Measurements from ENCODE around the gene HOXC5. TPM values are rescaled to one million over a fixed set of nuclear protein-coding genes. Genes with fewer than 3 reads are reported as not detected.
"Not testable (repeated sequence)": the region's sequence is repeated elsewhere in the genome, so short reads cannot be mapped to it uniquely, and the experiment has no call there.

Gene HOXC5
- total and polyA plus RNA-seq, 4 experiments from 2014 or later = not detected

- ChIA-PET CTCF (ENCODE audit: partially characterized antibody) (no interaction called here), POLR2A (ENCODE audit: partially characterized antibody) (no interaction called here)
- Histone ChIP-seq H3K4me3 (ENCODE audit: low read length in 2 of 2) (no peak overlapping the region), H3K27me3 (ENCODE audit: insufficient read depth, low read length) (no peaks in the 10 kb centered on the region), H3K27ac (ENCODE audit: low read depth, low read length) (no peak overlapping the region), H3K36me3 (ENCODE audit: insufficient read depth, low read length) (no peaks in the 10 kb centered on the region), H3K9me3 (ENCODE audit: control insufficient read depth in 1 of 2, low read length in 2 of 2) (no peaks in the 10 kb centered on the region), H3K4me1 (ENCODE audit: insufficient read depth, low read length) (no peaks in the 10 kb centered on the region)
- Mint-ChIP-seq H3K27me3 (peaks cover 10 to 20% of the 10 kb centered on the region in 2 donors), H3K4me1 (peaks cover 3 to 11% (median 5%) of the 10 kb centered on the region in 4 donors), H3K36me3 (no peaks in the 10 kb centered on the region), H3K4me3 (no peak overlapping the region), H3K27ac (no peak overlapping the region), H3K9me3 (no peaks in the 10 kb centered on the region)
- intact Hi-C loops (cut with micrococcal nuclease) = no loop called here
- DNase-seq = no peak
Observed at GRCh38 chr12:54075974-54076373, 43.1 kb downstream of the HOXC5 start.

GRCh38 chr12:54077843-54078242 is 45.0 kb downstream of the HOXC5 start:
- CTCF ChIA-PET (ENCODE audit: partially characterized antibody); H3K4me3 ChIP-seq (ENCODE audit: low read length in 2 of 2); H3K27ac ChIP-seq (ENCODE audit: low read depth, low read length); H3K9me3 Mint-ChIP-seq; H3K9me3 ChIP-seq (ENCODE audit: control insufficient read depth in 1 of 2, low read length in 2 of 2); POLR2A ChIA-PET (ENCODE audit: partially characterized antibody); intact Hi-C loops (cut with micrococcal nuclease); H3K4me1 ChIP-seq (ENCODE audit: insufficient read depth, low read length); H3K36me3 ChIP-seq (ENCODE audit: insufficient read depth, low read length); DNase-seq; H3K27me3 ChIP-seq (ENCODE audit: insufficient read depth, low read length); H3K4me3 Mint-ChIP-seq; H3K36me3 Mint-ChIP-seq: not testable (repeated sequence)
- Mint-ChIP-seq H3K27me3 (peaks cover 6 to 15% of the 10 kb centered on the region in 2 donors), H3K27ac (peak overlapping the region in 1 of 7 donors; percentile 30), H3K4me1 (peaks cover 13 to 28% (median 18%) of the 10 kb centered on the region in 4 donors)

- POLR2A ChIA-PET (ENCODE audit: partially characterized antibody); H3K27ac ChIP-seq (ENCODE audit: low read depth, low read length); DNase-seq; H3K9me3 ChIP-seq (ENCODE audit: control insufficient read depth in 1 of 2, low read length in 2 of 2); H3K36me3 ChIP-seq (ENCODE audit: insufficient read depth, low read length); intact Hi-C loops (cut with micrococcal nuclease); CTCF ChIA-PET (ENCODE audit: partially characterized antibody); H3K27me3 ChIP-seq (ENCODE audit: insufficient read depth, low read length); H3K9me3 Mint-ChIP-seq; H3K4me3 ChIP-seq (ENCODE audit: low read length in 2 of 2); H3K36me3 Mint-ChIP-seq: not testable (repeated sequence)
- peak overlapping the region in 1 of 8 donors; percentile 6 for H3K4me3 Mint-ChIP-seq
- H3K27me3 Mint-ChIP-seq = peaks cover 5 to 13% of the 10 kb centered on the region in 2 donors
- peaks cover 14 to 40% (median 23%) of the 10 kb centered on the region in 4 donors for H3K4me1 Mint-ChIP-seq
- peak overlapping the region in 3 of 7 donors; percentile 5 to 59 (median 58) for H3K27ac Mint-ChIP-seq
- peaks cover 10% of the 10 kb centered on the region for H3K4me1 ChIP-seq (ENCODE audit: insufficient read depth, low read length)
Observed at GRCh38 chr12:54079115-54079514, 46.3 kb downstream of the HOXC5 start.

- H3K9me3 Mint-ChIP-seq; POLR2A ChIA-PET (ENCODE audit: partially characterized antibody); H3K27ac ChIP-seq (ENCODE audit: low read depth, low read length); H3K4me3 ChIP-seq (ENCODE audit: low read length in 2 of 2); DNase-seq; intact Hi-C loops (cut with micrococcal nuclease); H3K27me3 ChIP-seq (ENCODE audit: insufficient read depth, low read length); H3K36me3 Mint-ChIP-seq; CTCF ChIA-PET (ENCODE audit: partially characterized antibody); H3K9me3 ChIP-seq (ENCODE audit: control insufficient read depth in 1 of 2, low read length in 2 of 2); H3K36me3 ChIP-seq (ENCODE audit: insufficient read depth, low read length): not testable (repeated sequence)
- H3K4me1 Mint-ChIP-seq = peaks cover 14 to 40% (median 23%) of the 10 kb centered on the region in 4 donors
- peaks cover 10% of the 10 kb centered on the region for H3K4me1 ChIP-seq (ENCODE audit: insufficient read depth, low read length)
- H3K27me3 Mint-ChIP-seq = peaks cover 3 to 14% of the 10 kb centered on the region in 2 donors
- peak overlapping the region in 6 of 7 donors; percentile 35 to 91 (median 90) for H3K27ac Mint-ChIP-seq
- peak overlapping the region in 1 of 8 donors; percentile 83 for H3K4me3 Mint-ChIP-seq
Observed at GRCh38 chr12:54080008-54080924, 47.4 kb downstream of the HOXC5 start.

- intact Hi-C loops (cut with micrococcal nuclease); POLR2A ChIA-PET (ENCODE audit: partially characterized antibody); H3K27me3 ChIP-seq (ENCODE audit: insufficient read depth, low read length); H3K9me3 Mint-ChIP-seq; H3K36me3 ChIP-seq (ENCODE audit: insufficient read depth, low read length); H3K36me3 Mint-ChIP-seq; CTCF ChIA-PET (ENCODE audit: partially characterized antibody); H3K4me3 ChIP-seq (ENCODE audit: low read length in 2 of 2); H3K9me3 ChIP-seq (ENCODE audit: control insufficient read depth in 1 of 2, low read length in 2 of 2): not testable (repeated sequence)
- Mint-ChIP-seq H3K27ac (peak overlapping the region; percentile 55 to 95 (median 91)), H3K27me3 (peaks cover 3 to 11% of the 10 kb centered on the region in 2 donors), H3K4me1 (peaks cover 14 to 40% (median 23%) of the 10 kb centered on the region in 4 donors), H3K4me3 (peak overlapping the region; percentile 75 to 90 (median 83))
- peak overlapping the region; percentile 21 for H3K27ac ChIP-seq (ENCODE audit: low read depth, low read length)
- peak; percentile 31 to 46 (median 37) for DNase-seq
- peaks cover 10% of the 10 kb centered on the region for H3K4me1 ChIP-seq (ENCODE audit: insufficient read depth, low read length)
Observed at GRCh38 chr12:54081053-54081514, 48.2 kb downstream of the HOXC5 start.

GRCh38 chr12:54081581-54082396 is 48.9 kb downstream of the HOXC5 start:
- H3K27me3 ChIP-seq (ENCODE audit: insufficient read depth, low read length); H3K9me3 Mint-ChIP-seq; H3K9me3 ChIP-seq (ENCODE audit: control insufficient read depth in 1 of 2, low read length in 2 of 2); CTCF ChIA-PET (ENCODE audit: partially characterized antibody); H3K36me3 Mint-ChIP-seq; POLR2A ChIA-PET (ENCODE audit: partially characterized antibody); intact Hi-C loops (cut with micrococcal nuclease); H3K36me3 ChIP-seq (ENCODE audit: insufficient read depth, low read length); H3K4me3 ChIP-seq (ENCODE audit: low read length in 2 of 2): not testable (repeated sequence)
- peak overlapping the region; percentile 75 to 90 (median 83) for H3K4me3 Mint-ChIP-seq
- H3K4me1 Mint-ChIP-seq = peaks cover 14 to 40% (median 23%) of the 10 kb centered on the region in 4 donors
- Histone ChIP-seq H3K27ac (ENCODE audit: low read depth, low read length) (peak overlapping the region; percentile 21), H3K4me1 (ENCODE audit: insufficient read depth, low read length) (peaks cover 10% of the 10 kb centered on the region)
- peak in 4 of 5 donors; percentile 16 to 30 (median 21) for DNase-seq
- H3K27me3 Mint-ChIP-seq = peaks cover 3 to 16% of the 10 kb centered on the region in 2 donors
- peak overlapping the region; percentile 55 to 91 (median 88) for H3K27ac Mint-ChIP-seq

GRCh38 chr12:54082397-54082892 is 49.6 kb downstream of the HOXC5 start:
- H3K9me3 ChIP-seq (ENCODE audit: control insufficient read depth in 1 of 2, low read length in 2 of 2) = no peaks in the 10 kb centered on the region
- Mint-ChIP-seq H3K27ac (peak overlapping the region in 6 of 7 donors; percentile 55 to 91 (median 89)), H3K4me3 (peak overlapping the region; percentile 75 to 90 (median 84)), H3K4me1 (peaks cover 14 to 40% (median 23%) of the 10 kb centered on the region in 4 donors), H3K36me3 (no peaks in the 10 kb centered on the region), H3K27me3 (peaks cover 4 to 16% of the 10 kb centered on the region in 2 donors), H3K9me3 (no peaks in the 10 kb centered on the region)
- peaks cover 10% of the 10 kb centered on the region for H3K4me1 ChIP-seq (ENCODE audit: insufficient read depth, low read length)
- CTCF ChIA-PET (ENCODE audit: partially characterized antibody) = no interaction called here
- no peaks in the 10 kb centered on the region for H3K36me3 ChIP-seq (ENCODE audit: insufficient read depth, low read length)
- POLR2A ChIA-PET (ENCODE audit: partially characterized antibody) = no interaction called here
- no peak overlapping the region for H3K4me3 ChIP-seq (ENCODE audit: low read length in 2 of 2)
- peak; percentile 22 to 59 (median 36) for DNase-seq
- no peak overlapping the region for H3K27ac ChIP-seq (ENCODE audit: low read depth, low read length)
- intact Hi-C loops (cut with micrococcal nuclease) = no loop called here
- no peaks in the 10 kb centered on the region for H3K27me3 ChIP-seq (ENCODE audit: insufficient read depth, low read length)
